GM12878 (cell line): ENCODE measurements around the gene DDX42. TPM values are rescaled to one million over a fixed set of nuclear protein-coding genes. Genes with fewer than 3 reads are reported as not detected.

Experiments
- ATF7 ChIP-seq: fragments of 450-650 bp; IDR thresholded peaks from 2 replicates; pipeline ENCODE4 v1.6.1; 2016; ENCODE audit warnings: low read depth, mild to moderate bottlenecking
- BRCA1 ChIP-seq: IDR thresholded peaks from 2 replicates; pipeline ENCODE4 v1.6.1; 2011; ENCODE audit warnings: low read depth, low read length, improper control_type of control experiment
- EGR1 ChIP-seq, 2 experiments: IDR thresholded peaks; 1 replicate in 1 of 2; 2 replicates in 1 of 2; pipeline ENCODE4 v1.6.1; 2011 to 2012; ENCODE audit warnings: low read depth in 2 of 2, low read length in 2 of 2, borderline replicate concordance in 1 of 2, mild to moderate bottlenecking in 1 of 2, moderate library complexity in 1 of 2
- FOXM1 ChIP-seq: IDR thresholded peaks from 2 replicates; pipeline ENCODE4 v1.6.1; 2012; ENCODE audit warnings: low read depth, mild to moderate bottlenecking, inconsistent platforms, low read length, moderate library complexity
- JUND ChIP-seq: IDR thresholded peaks from 2 replicates; pipeline ENCODE4 v1.6.1; 2012; ENCODE audit warnings: low read depth, mild to moderate bottlenecking, low read length, improper control_type of control experiment, moderate library complexity
- MAX ChIP-seq: IDR thresholded peaks from 2 replicates; pipeline ENCODE4 v1.6.1; 2012; ENCODE audit warnings: low read depth, low read length, improper control_type of control experiment
- NBN ChIP-seq: fragments of 450-650 bp; IDR thresholded peaks from 2 replicates; pipeline ENCODE4 v1.6.1; 2016
- POU2F2 ChIP-seq: IDR thresholded peaks from 3 replicates; pipeline ENCODE4 v1.6.1; 2011; ENCODE audit warnings: low read depth, mild to moderate bottlenecking, low read length, borderline replicate concordance
- RFX5 ChIP-seq: IDR thresholded peaks from 2 replicates; pipeline ENCODE4 v1.6.1; 2011; ENCODE audit warnings: low read depth, low read length, improper control_type of control experiment
- TCF3 ChIP-seq: IDR thresholded peaks from 2 replicates; pipeline ENCODE4 v1.6.1; 2012; ENCODE audit warnings: low read depth, mild to moderate bottlenecking, low read length, borderline replicate concordance; ENCODE audit not compliant: insufficient read depth
- ZNF687 ChIP-seq: fragments of 450-650 bp; IDR thresholded peaks from 2 replicates; pipeline ENCODE4 v1.6.1; 2017; ENCODE audit warnings: mild to moderate bottlenecking, moderate library complexity
- polyA plus RNA-seq, 11 experiments: library from polyadenylated mRNA; depleted of rRNA in 4 of 11; unstranded in 6 of 11; stranded (reverse) in 5 of 11; fragments of >200 nt; fragmentation: Nextera tagmentation in 4 of 11; fragmentation: Illumina TruSeq in 1 of 11; extraction: Ambion mirVana in 4 of 11; extraction: Trizol in 1 of 11; gene quantifications; 1 replicate in 1 of 11; 2 replicates in 10 of 11; pipeline versions ENCODE4 v1.2.1 to v1.2.3, GENCODE V29; 2011 to 2016; ENCODE audit warnings: inconsistent platforms in 2 of 11, missing spikeins in 2 of 11, low read depth in 1 of 11
- total RNA-seq, 4 experiments: library from RNA; depleted of rRNA in 3 of 4; stranded (reverse); fragments of >200 nt in 3 of 4; fragmentation: Illumina TruSeq in 1 of 4; extraction: Trizol in 1 of 4; gene quantifications; 2 replicates each; pipeline versions ENCODE4 v1.2.1 to v1.2.3, GENCODE V29; 2013 to 2021

Gene DDX42
- total and polyA plus RNA-seq, 10 of the 15 experiments (the other 5 are each of a cell fraction or from before 2014, with no cell fraction given), result 14.6 to 147 (median 65.3) TPM

- TF ChIP-seq ZNF687 (peak; percentile 96), TCF3 (no peak), ATF7 (peak; percentile 99), RFX5 (peak; percentile 99), EGR1 (IDR thresholded peaks at IDR 0.05; ENCODE audit: borderline replicate concordance in 1 of 2, low read depth in 2 of 2, low read length in 2 of 2) (peak in 1 of 2 experiments; percentile 50; a peak in 1 of 3 replicates), FOXM1 (peak; percentile 69), BRCA1 (no peak), POU2F2 (peak; percentile 48; the same call in 1 of the 3 replicates), JUND (peak; percentile 97), NBN (peak; percentile 97), MAX (peak; percentile 97)
Measured at GRCh38 chr17:63848834-63849689, 75.1 kb downstream of the DDX42 start (continued).
